Heart left ventricle (tissue), 16 donors: ENCODE measurements around the gene PTOV1. TPM values are rescaled to one million over a fixed set of nuclear protein-coding genes. Genes with fewer than 3 reads are reported as not detected.

Source experiments
- ATAC-seq, 4 donors: fragments of 200-7000 bp; cut with Tn5 transposase; one replicate each; pipeline ENCODE4 v1.9.1; 2020 to 2022; ENCODE audit warnings: moderate library complexity in 4 of 4, mild to moderate bottlenecking in 3 of 4, moderate number of reproducible peaks in 1 of 4
- DNase-seq, 5 donors: peaks; one replicate each; pipeline ENCODE4 v3.0.0-alpha.2; 2020
- H3K27ac ChIP-seq, 12 donors: fragments of 200-600 bp; sonication (generic) in 4 of 12; one replicate each; pipeline versions ENCODE4 v1.5.0 to v1.8.0; 2016 to 2022; ENCODE audit warnings: mild to moderate bottlenecking in 2 of 12
- H3K27me3 ChIP-seq, 9 donors: fragments of 200-600 bp; sonication (generic) in 2 of 9; one replicate each; pipeline versions ENCODE4 v1.5.1 to v1.8.0; 2016 to 2022; ENCODE audit warnings: mild to moderate bottlenecking in 3 of 9
- H3K36me3 ChIP-seq, 9 donors: fragments of 200-600 bp; sonication (generic) in 2 of 9; one replicate each; pipeline versions ENCODE4 v1.5.0 to v1.8.0; 2018 to 2022; ENCODE audit warnings: mild to moderate bottlenecking in 2 of 9
- H3K4me1 ChIP-seq, 12 donors: fragments of 200-600 bp; sonication (generic) in 4 of 12; one replicate each; pipeline versions ENCODE4 v1.5.0 to v1.8.0; 2016 to 2022; ENCODE audit warnings: mild to moderate bottlenecking in 3 of 12
- H3K4me3 ChIP-seq, 12 donors: fragments of 200-600 bp; sonication (generic) in 4 of 12; one replicate each; pipeline versions ENCODE4 v1.5.0 to v1.8.0; 2017 to 2022; ENCODE audit warnings: mild to moderate bottlenecking in 9 of 12, moderate library complexity in 4 of 12
- H3K9me3 ChIP-seq, 12 donors: fragments of 200-600 bp; sonication (generic) in 4 of 12; one replicate each; pipeline versions ENCODE4 v1.5.0 to v1.8.0; 2016 to 2022; ENCODE audit warnings: mild to moderate bottlenecking in 1 of 12
- CTCF ChIP-seq, 12 donors: fragments of 200-600 bp; sonication (generic) in 4 of 12; IDR thresholded peaks; one replicate each; pipeline versions ENCODE4 v1.5.0 to v1.8.0; 2018 to 2022; ENCODE audit warnings: antibody characterized with exemption in 12 of 12, mild to moderate bottlenecking in 5 of 12
- POLR2A ChIP-seq, 2 donors: fragments of 450-650 bp; IDR thresholded peaks; one replicate each; pipeline ENCODE4 v1.6.1; 2017; ENCODE audit warnings: antibody characterized with exemption in 2 of 2, mild to moderate bottlenecking in 2 of 2, moderate library complexity in 2 of 2
- whole genome bisulfite sequencing, 4 donors: extraction: QIAGEN DNeasy Blood & Tissue Kit in 2 of 4; methylation state at CpG; one replicate each; pipeline versions ENCODE4 v1.1.5 to v1.1.7; 2013 to 2018; 5-methylcytosine and 5-hydroxymethylcytosine counted together
- intact Hi-C, 10 donors: fragments of 100-400 bp; cut with DNase I; formaldehyde crosslinking; loops; one replicate each; pipeline versions ENCODE4 v1.11.1 to v1.14.2; 2022
- polyA plus RNA-seq, 2 donors: library from polyadenylated mRNA; stranded (reverse); fragments of 200-250 nt; gene quantifications; one replicate each; pipeline ENCODE4 v1.2.3, GENCODE V29; 2013
- total RNA-seq, 9 donors: library from RNA; depleted of rRNA in 2 of 9; stranded (reverse); fragments of >200 nt in 2 of 9; fragmentation: NEBNext Ultra II Directional in 3 of 9; extraction: Animal tissue kit (Norgen Biotek cat#: 25700) in 3 of 9; gene quantifications; one replicate each; pipeline versions ENCODE4 v1.1.0 to v1.2.4, GENCODE V29; 2016 to 2023
- donor health status: ischemic (EF 13 %, LVEDD 7.1; RV severe dilation, severe dysfunction).
- donor health status: healthy with polysubstance abuse.
- donor health status: DM: no; HTN: yes; CAD: no.
- donor health status: DM: no; HTN: no; CAD: no.
- donor health status: ischemic (EF 25% LVEDD 6.9; RV normal size, moderate dysfunction).
- donor health status: ischemic (EF 25% LVEDD 5.7; RV mildly dilated, moderate dysfunction).
- donor health status: healthy.
- donor health status: DM: yes; HTN: yes; CAD: no.
- donor health status: ischemic (EF 35%, LVEDD 5.7; RV mildly dilated, moderate dysfunction).
- donor health status: nonischemic (EF 11% LVEDD 7.7; RV severe dilation, severe dysfunction).
- donor health status: DM: yes; HTN: yes; CAD: no.
- donor health status: PGD.
- donor health status: ischemic (EF 29% LVEDD 5.4; RV normal size, mild dysfunction).
- donor health status: nonischemic (EF 23%, LVEDD 6.1; RV moderate dilation, normal function).

PTOV1 gene
- total and polyA plus RNA-seq, 11 donors: 70.9 to 135 (median 91.5) TPM

- Histone ChIP-seq H3K36me3 (peaks cover 0 to 34% (median 17%) of the 10 kb centered on the region in 9 donors), H3K9me3 (no peaks in the 10 kb centered on the region), H3K4me1 (peaks cover 0 to 38% (median 23%) of the 10 kb centered on the region in 12 donors), H3K27ac (peak overlapping the region; percentile 48 to 100 (median 96)), H3K27me3 (no peaks in the 10 kb centered on the region), H3K4me3 (peak overlapping the region in 3 of 12 donors; percentile 74 to 92 (median 90))
- intact Hi-C loops: loop anchor here in 3 of 10 donors (1.0 to 5.0 kb wide), 2 partner anchors 30 to 37 kb away; no protein-coding TSS in a partner anchor
- ATAC-seq (peak in 1 of 4 donors; percentile 41), DNase-seq (peak in 1 of 5 donors; percentile 41)
- no peak for TF ChIP-seq POLR2A (IDR thresholded peaks at IDR 0.05)
- WGBS, 4 donors: 46 to 57% (median 51%) methylated on average over 10 of the region's 10 CpGs
Observed at GRCh38 chr19:49820125-49820524, 30.8 kb upstream of the PTOV1 start.

GRCh38 chr19:49823472-49823871 lies 27.5 kb upstream of the PTOV1 start:
- peaks cover 0 to 57% (median 22%) of the 10 kb centered on the region in 9 donors for H3K36me3 ChIP-seq
- H3K4me1 ChIP-seq: peaks cover 0 to 32% (median 17%) of the 10 kb centered on the region in 12 donors
- H3K27me3 ChIP-seq: no peaks in the 10 kb centered on the region
- ATAC-seq (no peak), DNase-seq (no peak)
- H3K27ac ChIP-seq: no peak overlapping the region
- intact Hi-C loops: loop anchor here in 2 of 10 donors (5.0 kb wide), 1 partner anchor 34 kb away; no protein-coding TSS in a partner anchor
- no peaks in the 10 kb centered on the region for H3K9me3 ChIP-seq
- WGBS, 4 donors: 88 to 96% (median 93%) methylated on average over 12 of the region's 12 CpGs
- TF ChIP-seq CTCF (IDR thresholded peaks at IDR 0.05): no peak
- TF ChIP-seq POLR2A (IDR thresholded peaks at IDR 0.05): no peak
- H3K4me3 ChIP-seq: no peak overlapping the region

- no peak for DNase-seq
- no peak for ATAC-seq
- TF ChIP-seq CTCF (IDR thresholded peaks at IDR 0.05) (no peak), POLR2A (IDR thresholded peaks at IDR 0.05) (no peak)
- 78 to 92% (median 87%) methylated on average over 6 of the region's 6 CpGs for WGBS, 4 donors
- Histone ChIP-seq H3K4me1 (peaks cover 0 to 20% (median 11%) of the 10 kb centered on the region in 12 donors), H3K27ac (no peak overlapping the region), H3K4me3 (no peak overlapping the region), H3K27me3 (no peaks in the 10 kb centered on the region), H3K36me3 (peaks cover 0 to 68% (median 34%) of the 10 kb centered on the region in 9 donors), H3K9me3 (no peaks in the 10 kb centered on the region)
- intact Hi-C loops: loop anchor here in 2 of 10 donors (5.0 kb wide), 1 partner anchor 33 kb away; no protein-coding TSS in a partner anchor
Observed at GRCh38 chr19:49824662-49825061, 26.3 kb upstream of the PTOV1 start.

GRCh38 chr19:49827034-49827433 lies 23.9 kb upstream of the PTOV1 start:
- DNase-seq (no peak), ATAC-seq (no peak)
- H3K27me3 ChIP-seq: no peaks in the 10 kb centered on the region
- H3K9me3 ChIP-seq: no peaks in the 10 kb centered on the region
- TF ChIP-seq CTCF (IDR thresholded peaks at IDR 0.05): no peak
- no peak for TF ChIP-seq POLR2A (IDR thresholded peaks at IDR 0.05)
- no peak overlapping the region for H3K27ac ChIP-seq
- H3K36me3 ChIP-seq: peaks cover 0 to 83% (median 57%) of the 10 kb centered on the region in 9 donors
- peaks cover 0 to 5% (median 0%) of the 10 kb centered on the region in 12 donors for H3K4me1 ChIP-seq
- 91 to 92% (median 92%) methylated on average over 13 to 14 of the region's 14 CpGs for WGBS, 4 donors
- no peak overlapping the region for H3K4me3 ChIP-seq
- intact Hi-C loops: no loop called here

GRCh38 chr19:49829200-49829599 lies 21.8 kb upstream of the PTOV1 start:
- intact Hi-C loops: no loop called here
- no peak for ATAC-seq

More at GRCh38 chr19:49829200-49829599, 21.8 kb upstream of the PTOV1 start:
- 91 to 97% (median 93%) methylated on average over 8 of the region's 8 CpGs for WGBS, 4 donors
- DNase-seq: no peak
- no peak for TF ChIP-seq POLR2A (IDR thresholded peaks at IDR 0.05)
- no peak for TF ChIP-seq CTCF (IDR thresholded peaks at IDR 0.05)
- no peaks in the 10 kb centered on the region for H3K9me3 ChIP-seq
- H3K4me1 ChIP-seq: peaks cover 0 to 16% (median 0%) of the 10 kb centered on the region in 12 donors
- no peaks in the 10 kb centered on the region for H3K27me3 ChIP-seq
- H3K36me3 ChIP-seq: peaks cover 0 to 89% (median 64%) of the 10 kb centered on the region in 9 donors
- no peak overlapping the region for H3K27ac ChIP-seq
- H3K4me3 ChIP-seq: no peak overlapping the region
